OCI-LY1 (cell line): ENCODE data around the gene SLC30A5.

Experiments
- CTCF ChIP-seq: fragments of 200-600 bp; sonication (generic), shearing (Covaris generic); IDR thresholded peaks from 2 replicates; pipeline ENCODE4 v1.5.1; 2017; ENCODE audit warnings: mild to moderate bottlenecking, antibody characterized with exemption, low read length, moderate library complexity, mixed read lengths
- EZH2 ChIP-seq: fragments of 200-600 bp; sonication (generic), shearing (Covaris generic); IDR thresholded peaks from 2 replicates; pipeline ENCODE4 v1.8.0; 2017; ENCODE audit warnings: borderline replicate concordance, mixed run types, mild to moderate bottlenecking, antibody characterized with exemption, low read length, moderate library complexity, mixed read lengths

- TF ChIP-seq CTCF = no peak
- no peak for TF ChIP-seq EZH2
Measured at GRCh38 chr5:69160651-69161050, 66.8 kb downstream of the SLC30A5 start.
